ENCODE results near the gene ACE. TPM values are rescaled to one million over a fixed set of nuclear protein-coding genes. Genes with fewer than 3 reads are reported as not detected.

ACE gene
- total RNA-seq, 1 donor from 2014 or later, result 6.4 TPM

DNA sequence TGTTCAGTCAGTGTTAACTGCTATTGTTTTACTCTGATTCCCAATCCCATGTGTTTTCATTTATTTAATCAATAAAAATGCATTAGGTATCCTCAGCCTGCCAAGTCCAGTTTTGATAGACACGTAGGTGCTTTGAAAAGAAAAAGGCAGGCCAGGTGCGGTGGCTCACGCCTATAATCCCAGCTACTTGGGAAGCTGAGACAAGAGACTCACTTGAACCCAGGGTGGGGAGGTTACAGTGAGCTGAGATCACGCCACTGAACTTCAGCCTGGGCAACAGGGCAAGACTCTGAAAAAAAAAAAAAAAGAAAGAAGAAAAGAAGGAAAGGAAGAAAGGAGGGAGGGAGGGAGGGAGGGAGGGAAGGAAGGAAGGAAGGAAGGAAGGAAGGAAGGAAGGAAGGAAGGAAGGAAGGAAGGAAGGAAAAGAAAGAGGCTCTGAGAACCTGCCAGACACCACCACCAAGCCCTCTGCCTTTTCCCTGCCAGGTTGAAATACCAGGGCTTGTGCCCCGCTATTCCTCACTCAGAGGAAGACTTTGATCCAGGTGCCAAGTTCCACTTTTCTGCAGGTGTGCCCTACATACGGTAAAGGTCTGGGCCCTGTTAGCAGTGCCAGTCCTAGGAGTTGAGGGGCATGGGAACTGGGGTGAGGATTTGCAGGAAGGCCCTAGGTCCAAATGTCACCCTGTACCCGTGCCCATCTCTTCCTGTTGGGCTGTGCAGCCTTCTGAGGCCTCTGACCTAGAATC is 36.2 kb downstream of the ACE start:
- H3K27me3 Mint-ChIP-seq, result peaks cover 13% of the 10 kb centered on the region
- no peaks in the 10 kb centered on the region for H3K9me3 Mint-ChIP-seq (ENCODE audit: low read depth)
- no peak overlapping the region for H3K27ac Mint-ChIP-seq
- TF ChIP-seq, protein P1, sequence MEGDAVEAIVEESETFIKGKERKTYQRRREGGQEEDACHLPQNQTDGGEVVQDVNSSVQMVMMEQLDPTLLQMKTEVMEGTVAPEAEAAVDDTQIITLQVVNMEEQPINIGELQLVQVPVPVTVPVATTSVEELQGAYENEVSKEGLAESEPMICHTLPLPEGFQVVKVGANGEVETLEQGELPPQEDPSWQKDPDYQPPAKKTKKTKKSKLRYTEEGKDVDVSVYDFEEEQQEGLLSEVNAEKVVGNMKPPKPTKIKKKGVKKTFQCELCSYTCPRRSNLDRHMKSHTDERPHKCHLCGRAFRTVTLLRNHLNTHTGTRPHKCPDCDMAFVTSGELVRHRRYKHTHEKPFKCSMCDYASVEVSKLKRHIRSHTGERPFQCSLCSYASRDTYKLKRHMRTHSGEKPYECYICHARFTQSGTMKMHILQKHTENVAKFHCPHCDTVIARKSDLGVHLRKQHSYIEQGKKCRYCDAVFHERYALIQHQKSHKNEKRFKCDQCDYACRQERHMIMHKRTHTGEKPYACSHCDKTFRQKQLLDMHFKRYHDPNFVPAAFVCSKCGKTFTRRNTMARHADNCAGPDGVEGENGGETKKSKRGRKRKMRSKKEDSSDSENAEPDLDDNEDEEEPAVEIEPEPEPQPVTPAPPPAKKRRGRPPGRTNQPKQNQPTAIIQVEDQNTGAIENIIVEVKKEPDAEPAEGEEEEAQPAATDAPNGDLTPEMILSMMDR (IDR thresholded peaks at IDR 0.05; ENCODE audit: unreplicated experiment), result no peak
- DNase-seq (ENCODE audit: low spot score, unreplicated experiment), result no peak
- no peaks in the 10 kb centered on the region for H3K4me1 Mint-ChIP-seq (ENCODE audit: low read depth)
- H3K4me3 Mint-ChIP-seq (ENCODE audit: low read depth), result no peak overlapping the region
- H3K36me3 Mint-ChIP-seq (ENCODE audit: insufficient read depth), result no peaks in the 10 kb centered on the region

GRCh38 chr17:63514477-63514876 is 37.6 kb downstream of the ACE start:
- Mint-ChIP-seq H3K4me1 (ENCODE audit: low read depth) (no peaks in the 10 kb centered on the region), H3K27ac (no peak overlapping the region), H3K36me3 (ENCODE audit: insufficient read depth) (no peaks in the 10 kb centered on the region), H3K27me3 (peaks cover 9% of the 10 kb centered on the region), H3K4me3 (ENCODE audit: low read depth) (no peak overlapping the region), H3K9me3 (ENCODE audit: low read depth) (no peaks in the 10 kb centered on the region)
- TF ChIP-seq, protein P1 (IDR thresholded peaks at IDR 0.05; ENCODE audit: unreplicated experiment), result no peak
- no peak for DNase-seq (ENCODE audit: low spot score, unreplicated experiment)

DNA sequence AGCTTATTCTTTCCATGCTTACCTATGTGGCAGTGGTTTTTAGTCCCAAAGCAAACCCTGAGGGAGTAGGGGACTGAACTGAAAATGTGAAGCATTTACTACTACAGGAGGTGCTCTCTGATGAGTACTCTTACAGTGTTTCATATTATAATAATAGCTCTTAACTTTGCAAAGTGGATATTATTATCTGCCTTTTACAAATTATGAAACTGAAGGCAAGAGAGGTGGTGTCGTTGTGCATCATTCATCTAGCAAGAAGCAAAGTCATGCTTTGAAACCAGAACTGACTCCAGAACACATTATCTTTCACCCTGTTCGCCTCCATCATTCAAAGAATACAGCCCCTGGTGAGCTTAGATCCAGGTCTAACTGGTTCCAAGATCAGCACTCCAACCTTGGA is 38.1 kb downstream of the ACE start:
- DNase-seq (ENCODE audit: low spot score, unreplicated experiment), result no peak
- no peaks in the 10 kb centered on the region for H3K36me3 Mint-ChIP-seq (ENCODE audit: insufficient read depth)
- TF ChIP-seq, protein P1 (IDR thresholded peaks at IDR 0.05; ENCODE audit: unreplicated experiment), result no peak
- H3K9me3 Mint-ChIP-seq (ENCODE audit: low read depth), result no peaks in the 10 kb centered on the region
- H3K27me3 Mint-ChIP-seq, result peaks cover 9% of the 10 kb centered on the region
- no peaks in the 10 kb centered on the region for H3K4me1 Mint-ChIP-seq (ENCODE audit: low read depth)
- H3K4me3 Mint-ChIP-seq (ENCODE audit: low read depth), result no peak overlapping the region
- no peak overlapping the region for H3K27ac Mint-ChIP-seq

- DNase-seq (ENCODE audit: low spot score, unreplicated experiment), result no peak
- Mint-ChIP-seq H3K27me3 (peaks cover 9% of the 10 kb centered on the region), H3K4me3 (ENCODE audit: low read depth) (no peak overlapping the region), H3K9me3 (ENCODE audit: low read depth) (no peaks in the 10 kb centered on the region), H3K36me3 (ENCODE audit: insufficient read depth) (no peaks in the 10 kb centered on the region), H3K4me1 (ENCODE audit: low read depth) (no peaks in the 10 kb centered on the region), H3K27ac (no peak overlapping the region)
- TF ChIP-seq, protein P1 (IDR thresholded peaks at IDR 0.05; ENCODE audit: unreplicated experiment), result no peak
These were observed 38.6 kb downstream of the ACE start for GRCh38 chr17:63515426-63515825.

DNA sequence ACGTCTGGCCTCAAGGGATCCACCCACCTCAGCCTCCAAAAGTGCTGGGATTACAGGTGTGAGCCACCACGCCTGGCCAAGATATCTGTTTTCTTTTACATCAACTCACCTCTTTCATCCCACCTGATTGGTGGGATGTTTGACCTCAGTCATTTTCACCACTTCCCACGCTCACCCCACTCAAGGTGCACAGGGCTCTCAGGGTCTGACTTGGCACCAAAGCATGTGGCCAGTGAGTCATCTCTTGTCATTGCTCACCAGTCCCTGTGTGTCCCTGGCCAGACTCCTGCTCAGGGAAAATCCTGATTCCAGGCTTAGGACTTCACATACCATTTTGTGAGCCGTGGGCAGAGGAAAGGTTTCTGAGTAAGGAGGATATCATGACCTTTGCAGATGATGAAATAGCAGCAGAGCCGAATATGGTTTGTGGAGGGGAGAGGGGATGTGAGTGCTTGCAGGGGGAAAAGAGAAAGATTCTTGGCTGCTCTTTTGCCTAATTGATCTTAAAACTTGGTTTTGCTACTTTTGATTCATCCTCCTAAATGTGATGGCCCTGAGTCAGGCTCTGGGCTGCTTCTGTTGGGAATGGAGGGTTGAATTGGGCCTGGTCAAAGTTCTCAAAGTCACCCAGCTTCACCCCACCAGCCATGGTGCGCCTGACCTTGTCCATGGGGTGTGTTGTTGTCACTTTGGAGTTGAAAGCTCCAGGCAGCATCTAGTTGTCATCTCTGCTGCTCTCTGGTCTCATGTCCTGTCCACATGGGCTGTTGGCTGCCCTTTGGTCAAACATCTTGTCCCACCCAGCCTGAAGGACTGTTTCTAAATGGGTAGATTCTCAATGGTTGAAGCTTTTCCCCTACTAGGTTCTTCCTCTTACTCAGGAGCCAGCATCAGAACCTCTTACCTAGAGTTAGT is 40.3 kb downstream of the ACE start:
- Mint-ChIP-seq H3K36me3 (ENCODE audit: insufficient read depth) (no peaks in the 10 kb centered on the region), H3K27ac (no peak overlapping the region), H3K9me3 (ENCODE audit: low read depth) (no peaks in the 10 kb centered on the region), H3K27me3 (peaks cover 9% of the 10 kb centered on the region), H3K4me1 (ENCODE audit: low read depth) (peaks cover 2% of the 10 kb centered on the region), H3K4me3 (ENCODE audit: low read depth) (no peak overlapping the region)
- TF ChIP-seq, protein P1 (IDR thresholded peaks at IDR 0.05; ENCODE audit: unreplicated experiment), result no peak
- DNase-seq (ENCODE audit: low spot score, unreplicated experiment), result no peak

Measured in progenitor cell of endocrine pancreas (in vitro differentiated cells).